Forelimb muscle (tissue), 1 donor: ENCODE measurements around the gene HSPA9. TPM values are rescaled to one million over a fixed set of nuclear protein-coding genes. Genes with fewer than 3 reads are reported as not detected.
"Not testable (repeated sequence)": the region's sequence is repeated elsewhere in the genome, so short reads cannot be mapped to it uniquely, and the experiment has no call there.

Experiments used
- DNase-seq: peaks from one replicate; pipeline ENCODE4 v3.0.0-alpha.2; 2013; ENCODE audit warnings: low read depth
- polyA plus RNA-seq: library from polyadenylated mRNA; unstranded; fragments of 120-200 nt; gene quantifications from one replicate; pipeline ENCODE4 v1.2.1, GENCODE V29; 2013; ENCODE audit not compliant: insufficient read length

The HSPA9 gene
- polyA plus RNA-seq, 1 donor, result 162 TPM

GRCh38 chr5:138533973-138534941 is 40.9 kb downstream of the HSPA9 start:
- DNase-seq, result no peak

GRCh38 chr5:138529812-138530211 is 45.4 kb downstream of the HSPA9 start:
- no peak for DNase-seq

- no peak for DNase-seq
Observed at GRCh38 chr5:138528744-138529469, 46.3 kb downstream of the HSPA9 start.

GRCh38 chr5:138528208-138528607 is 47.0 kb downstream of the HSPA9 start:
- no peak for DNase-seq

- no peak for DNase-seq
Observed at GRCh38 chr5:138527170-138527569, 48.0 kb downstream of the HSPA9 start.

- no peak for DNase-seq
Observed at GRCh38 chr5:138523406-138523805, 51.8 kb downstream of the HSPA9 start.

- DNase-seq, result no peak
Observed at GRCh38 chr5:138520971-138521370, 54.2 kb downstream of the HSPA9 start.

- DNase-seq, result no peak
Observed at GRCh38 chr5:138517437-138517836, 57.8 kb downstream of the HSPA9 start.

GRCh38 chr5:138515556-138516245 is 59.5 kb downstream of the HSPA9 start:
- no peak for DNase-seq

GRCh38 chr5:138514021-138514420 is 61.2 kb downstream of the HSPA9 start:
- no peak for DNase-seq

- DNase-seq, result no peak
Observed at GRCh38 chr5:138508958-138509357, 66.2 kb downstream of the HSPA9 start.

- DNase-seq, result not testable (repeated sequence)
Observed at GRCh38 chr5:138507485-138507884, 67.7 kb downstream of the HSPA9 start.

- no peak for DNase-seq
Observed at GRCh38 chr5:138506370-138507306, 68.6 kb downstream of the HSPA9 start.

- DNase-seq, result no peak
Observed at GRCh38 chr5:138504799-138505198, 70.4 kb downstream of the HSPA9 start.

Other genes with a start within 250 kb of the HSPA9 start
- 2.4 TPM for gene CDC25C, start 243.6 kb downstream of the HSPA9 start, polyA plus RNA-seq
- gene FAM53C, start 237.1 kb downstream of the HSPA9 start, polyA plus RNA-seq, result 43.1 TPM
- gene KDM3B, start 222.7 kb downstream of the HSPA9 start, polyA plus RNA-seq, result 59.2 TPM
- 20.0 TPM for gene REEP2, start 136.3 kb downstream of the HSPA9 start, polyA plus RNA-seq
- gene EGR1, start 109.9 kb downstream of the HSPA9 start, polyA plus RNA-seq, result 152 TPM
- 45.4 TPM for gene ETF1, start 32.2 kb downstream of the HSPA9 start, polyA plus RNA-seq
- gene CTNNA1, start 178.0 kb upstream of the HSPA9 start, polyA plus RNA-seq, result 250 TPM